BLaER1 (cell line): Measurements from ENCODE around the gene MORC1.

Experiments
- H3K27ac ChIP-seq: shearing (Covaris generic); formaldehyde crosslinking; 2 replicates; pipeline ENCODE4 v1.8.1; 2022
- H3K27me3 ChIP-seq: shearing (Covaris generic); formaldehyde crosslinking; 2 replicates; pipeline ENCODE4 v1.8.1; 2022
- H3K36me3 ChIP-seq: shearing (Covaris generic); formaldehyde crosslinking; 2 replicates; pipeline ENCODE4 v1.8.1; 2022
- H3K4me1 ChIP-seq: shearing (Covaris generic); formaldehyde crosslinking; 2 replicates; pipeline ENCODE4 v1.8.1; 2022
- H3K4me2 ChIP-seq: shearing (Covaris generic); formaldehyde crosslinking; 2 replicates; pipeline ENCODE4 v1.8.1; 2022
- H3K4me3 ChIP-seq: shearing (Covaris generic); formaldehyde crosslinking; 2 replicates; pipeline ENCODE4 v1.8.1; 2022
- H3K9ac ChIP-seq: shearing (Covaris generic); formaldehyde crosslinking; 2 replicates; pipeline ENCODE4 v1.8.1; 2022
- H3K9me3 ChIP-seq: shearing (Covaris generic); formaldehyde crosslinking; 2 replicates; pipeline ENCODE4 v1.8.1; 2022
- H4K20me1 ChIP-seq: shearing (Covaris generic); formaldehyde crosslinking; 2 replicates; pipeline ENCODE4 v1.8.1; 2022
- Cebpa-rat ChIP-seq: shearing (Covaris generic); IDR thresholded peaks from 2 replicates; pipeline ENCODE4 v1.8.1; 2022

MORC1 gene

DNA sequence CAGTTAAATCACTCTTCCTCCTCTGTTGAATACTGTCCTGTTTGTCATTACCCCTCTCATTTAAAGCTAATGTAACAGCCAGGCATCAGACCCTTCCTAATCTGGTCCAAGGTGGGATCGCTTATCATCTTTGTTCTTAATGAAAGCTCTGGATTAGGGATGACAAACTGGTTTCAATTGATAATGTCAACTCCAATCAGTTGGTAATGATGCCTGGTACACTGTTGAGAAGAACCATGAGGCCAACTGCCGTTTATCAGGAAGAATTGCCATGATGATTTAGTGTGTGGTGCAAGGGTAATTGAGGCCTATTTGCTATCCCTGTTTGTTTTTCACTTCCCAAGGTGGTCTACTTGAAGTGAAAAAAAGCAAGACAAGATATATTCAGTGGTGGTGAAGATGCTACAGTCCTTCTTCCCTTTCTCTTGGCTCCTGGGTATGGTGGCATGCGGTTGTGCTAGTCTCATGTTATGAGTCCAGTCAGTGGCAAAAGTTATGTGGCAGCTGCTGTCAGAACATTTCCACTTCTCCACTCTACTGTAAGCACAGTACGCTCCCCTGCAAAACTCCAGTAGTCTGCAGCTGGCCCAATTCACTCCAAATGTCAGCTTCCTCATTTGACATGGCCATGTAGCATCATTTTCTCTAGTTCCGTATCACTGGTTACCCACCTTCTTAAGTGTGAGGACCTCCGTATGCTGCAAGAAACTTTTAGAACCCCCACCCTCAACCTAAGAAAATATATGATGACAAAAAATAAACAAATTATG lies 72.5 kb downstream of the MORC1 start:
- no peak for TF ChIP-seq Cebpa-rat
- no peak overlapping the region for H3K27ac ChIP-seq

DNA sequence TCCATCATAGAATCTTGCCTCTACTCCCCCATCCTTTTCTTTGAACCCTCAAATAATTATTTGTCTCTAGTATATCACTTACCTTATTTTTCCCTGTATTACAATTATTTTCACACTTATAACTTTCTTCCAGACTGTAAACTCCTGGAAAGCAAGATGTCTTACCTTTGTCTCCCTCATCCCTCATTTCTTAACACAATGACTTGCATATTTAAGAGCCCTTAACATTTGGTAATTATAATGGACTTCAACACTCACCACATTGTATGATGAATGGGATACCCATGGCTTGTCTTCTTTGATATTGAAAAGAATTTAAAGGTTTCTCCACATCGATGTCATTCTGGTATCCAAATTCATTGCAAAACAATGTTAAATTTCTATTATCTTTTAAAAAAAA lies 82.9 kb downstream of the MORC1 start:
- no peaks in the 10 kb centered on the region for H3K36me3 ChIP-seq
- no peak for TF ChIP-seq Cebpa-rat
- no peak overlapping the region for H3K9ac ChIP-seq
- no peaks in the 10 kb centered on the region for H4K20me1 ChIP-seq
- H3K4me1 ChIP-seq = peaks cover 5% of the 10 kb centered on the region; the same call in 1 of the 2 replicates
- no peaks in the 10 kb centered on the region for H3K9me3 ChIP-seq
- no peak overlapping the region for H3K27ac ChIP-seq
- no peak overlapping the region for H3K4me2 ChIP-seq
- no peak overlapping the region for H3K4me3 ChIP-seq
- H3K27me3 ChIP-seq = no peaks in the 10 kb centered on the region

More for the DNA sequence above, 72.5 kb downstream of the MORC1 start:
- Histone ChIP-seq H3K9me3 (no peaks in the 10 kb centered on the region), H3K27me3 (no peaks in the 10 kb centered on the region), H3K4me2 (no peak overlapping the region), H3K4me3 (no peak overlapping the region), H4K20me1 (no peaks in the 10 kb centered on the region), H3K36me3 (no peaks in the 10 kb centered on the region), H3K4me1 (no peaks in the 10 kb centered on the region), H3K9ac (no peak overlapping the region)

DNA sequence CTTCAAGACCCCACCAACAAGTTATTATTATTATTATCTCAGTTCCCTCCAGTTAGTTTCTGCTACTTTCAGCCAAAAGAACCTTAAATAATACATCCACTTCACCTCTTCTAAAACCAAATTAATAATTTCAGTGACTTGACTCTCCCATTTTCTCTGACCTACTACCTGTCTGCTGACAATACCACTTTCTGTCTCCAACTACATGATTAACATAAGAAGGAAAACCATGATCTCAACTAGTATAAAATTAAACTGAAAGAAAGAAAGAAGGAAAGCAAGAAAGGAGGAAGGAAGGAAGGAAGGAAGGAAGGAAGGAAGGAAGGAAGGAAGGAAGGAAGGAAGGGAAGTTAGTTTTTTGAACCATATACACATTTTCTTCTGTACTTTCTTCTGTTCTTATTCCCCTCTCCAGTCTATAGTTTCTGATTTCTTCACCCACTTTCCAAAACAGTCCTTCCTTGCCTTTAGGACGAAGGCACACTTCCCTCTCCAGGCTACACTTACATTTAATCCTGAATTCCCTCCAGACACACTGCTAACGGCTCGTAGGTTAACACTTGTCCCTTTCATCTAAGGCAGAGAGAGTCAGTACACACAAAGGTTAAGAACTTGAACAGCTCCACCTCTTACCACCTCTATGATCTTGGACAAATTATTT lies 84.8 kb downstream of the MORC1 start:
- H3K4me2 ChIP-seq = peak overlapping the region; percentile 16; the same call in 1 of the 2 replicates
- no peak overlapping the region for H3K4me3 ChIP-seq
- H3K36me3 ChIP-seq = no peaks in the 10 kb centered on the region
- no peaks in the 10 kb centered on the region for H3K9me3 ChIP-seq
- H3K27ac ChIP-seq = no peak overlapping the region
- H3K27me3 ChIP-seq = no peaks in the 10 kb centered on the region
- no peak overlapping the region for H3K9ac ChIP-seq
- no peak for TF ChIP-seq Cebpa-rat
- peaks cover 5% of the 10 kb centered on the region; the same call in 1 of the 2 replicates for H3K4me1 ChIP-seq
- no peaks in the 10 kb centered on the region for H4K20me1 ChIP-seq

DNA sequence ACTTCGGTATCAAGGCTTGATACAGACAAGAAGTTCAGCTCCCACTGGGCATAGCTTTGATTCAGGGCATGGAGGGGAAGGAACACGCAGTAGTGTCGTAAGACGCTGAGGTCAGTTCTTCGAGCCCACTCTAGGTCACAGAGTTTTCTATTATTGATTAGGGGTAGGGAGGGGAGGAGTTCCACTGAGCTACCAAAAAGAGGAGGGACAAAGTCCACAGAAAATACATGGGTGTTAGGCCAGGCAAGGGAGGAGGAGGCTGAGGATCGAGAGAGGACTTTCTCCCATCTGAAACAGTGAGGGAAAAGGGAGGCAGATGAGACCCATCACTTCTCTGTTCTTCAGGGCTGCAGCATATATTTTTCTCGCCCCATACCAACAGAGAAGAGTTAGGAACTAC lies 89.2 kb downstream of the MORC1 start:
- Histone ChIP-seq H3K4me3 (no peak overlapping the region), H3K9me3 (no peaks in the 10 kb centered on the region), H3K9ac (no peak overlapping the region), H3K36me3 (no peaks in the 10 kb centered on the region), H3K27ac (no peak overlapping the region), H3K27me3 (no peaks in the 10 kb centered on the region), H4K20me1 (no peaks in the 10 kb centered on the region), H3K4me2 (no peak overlapping the region), H3K4me1 (peaks cover 5% of the 10 kb centered on the region; the same call in 1 of the 2 replicates)
- TF ChIP-seq Cebpa-rat = no peak

DNA sequence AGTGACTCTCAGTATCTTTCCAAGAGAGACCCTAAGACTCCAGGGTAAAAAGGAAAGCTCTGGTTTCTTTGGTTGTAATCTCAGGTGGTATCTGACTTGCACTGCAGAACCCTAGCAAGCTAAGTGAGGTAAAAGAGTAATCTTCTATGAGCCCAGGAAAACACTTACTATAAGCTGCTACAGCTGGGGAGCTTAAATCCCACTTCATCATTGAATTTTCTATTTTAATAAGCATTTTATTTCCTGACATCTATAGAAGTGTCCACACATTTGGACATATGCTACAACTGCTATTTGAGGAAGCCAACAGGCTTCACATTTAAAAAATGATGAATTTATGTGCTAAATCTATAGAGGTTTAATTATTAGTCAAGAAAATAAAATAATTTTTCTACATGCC lies 91.1 kb downstream of the MORC1 start:
- no peaks in the 10 kb centered on the region for H3K36me3 ChIP-seq
- no peaks in the 10 kb centered on the region for H3K9me3 ChIP-seq
- H3K4me1 ChIP-seq = no peaks in the 10 kb centered on the region
- no peaks in the 10 kb centered on the region for H4K20me1 ChIP-seq
- H3K4me3 ChIP-seq = no peak overlapping the region
- H3K9ac ChIP-seq = no peak overlapping the region
- H3K27me3 ChIP-seq = no peaks in the 10 kb centered on the region
- no peak for TF ChIP-seq Cebpa-rat
- H3K27ac ChIP-seq = no peak overlapping the region
- H3K4me2 ChIP-seq = no peak overlapping the region

DNA sequence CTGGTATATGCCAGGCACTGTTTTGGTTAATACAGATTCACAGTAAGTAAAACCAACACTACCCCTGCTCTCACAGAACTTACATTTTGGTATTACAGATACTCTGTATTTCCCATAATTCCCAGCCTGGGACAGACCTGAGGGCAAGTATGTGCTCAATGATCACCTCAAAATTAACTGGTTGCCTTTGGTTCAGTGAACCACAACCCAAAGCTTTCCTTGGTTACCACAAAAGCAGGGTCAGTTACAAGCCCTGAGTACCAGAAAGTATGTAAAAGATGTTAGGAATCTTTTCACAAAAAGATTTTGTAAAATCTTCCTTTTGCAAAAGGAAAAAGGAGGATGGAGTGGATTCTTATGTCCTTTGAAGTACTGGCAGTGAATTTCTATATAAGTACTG lies 92.0 kb downstream of the MORC1 start:
- Histone ChIP-seq H3K27me3 (no peaks in the 10 kb centered on the region), H3K4me2 (no peak overlapping the region), H4K20me1 (no peaks in the 10 kb centered on the region), H3K4me1 (no peaks in the 10 kb centered on the region), H3K27ac (no peak overlapping the region), H3K36me3 (no peaks in the 10 kb centered on the region), H3K9ac (no peak overlapping the region), H3K9me3 (no peaks in the 10 kb centered on the region), H3K4me3 (no peak overlapping the region)
- no peak for TF ChIP-seq Cebpa-rat

DNA sequence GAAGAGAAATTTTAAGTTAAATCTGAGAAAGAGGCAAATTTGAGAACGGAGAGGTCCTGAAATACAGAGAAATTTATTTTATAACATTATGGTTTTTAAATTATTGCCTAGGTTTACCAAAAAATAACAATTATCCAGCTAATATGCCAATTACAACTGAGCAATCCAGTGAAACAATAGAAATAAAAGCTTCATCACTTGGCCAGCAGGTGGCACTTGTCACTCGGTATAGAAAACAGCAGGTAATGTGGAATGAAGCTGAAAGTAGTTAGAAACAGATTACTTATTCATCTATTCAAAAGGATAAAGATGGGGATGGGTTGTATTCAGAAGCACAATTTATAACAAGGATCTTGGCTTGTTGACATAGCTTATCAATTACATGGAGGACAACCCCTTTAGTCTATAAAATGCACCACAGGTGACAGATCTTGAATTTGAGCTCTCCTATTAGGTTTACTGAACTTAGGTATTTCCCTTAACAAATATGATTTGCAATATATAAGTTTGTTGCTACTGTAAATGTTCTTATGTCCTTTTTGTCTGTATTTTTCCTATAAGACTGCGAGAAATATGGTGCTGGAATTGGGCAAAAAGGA lies 94.2 kb downstream of the MORC1 start:
- Histone ChIP-seq H3K9ac (no peak overlapping the region), H3K36me3 (no peaks in the 10 kb centered on the region), H3K27me3 (no peaks in the 10 kb centered on the region), H3K4me3 (no peak overlapping the region), H4K20me1 (no peaks in the 10 kb centered on the region), H3K4me2 (no peak overlapping the region), H3K27ac (no peak overlapping the region), H3K4me1 (0 out of 2 replicates have a peak, but pooled peaks cover 4% of the 10 kb centered on the region), H3K9me3 (no peaks in the 10 kb centered on the region)
- no peak for TF ChIP-seq Cebpa-rat

DNA sequence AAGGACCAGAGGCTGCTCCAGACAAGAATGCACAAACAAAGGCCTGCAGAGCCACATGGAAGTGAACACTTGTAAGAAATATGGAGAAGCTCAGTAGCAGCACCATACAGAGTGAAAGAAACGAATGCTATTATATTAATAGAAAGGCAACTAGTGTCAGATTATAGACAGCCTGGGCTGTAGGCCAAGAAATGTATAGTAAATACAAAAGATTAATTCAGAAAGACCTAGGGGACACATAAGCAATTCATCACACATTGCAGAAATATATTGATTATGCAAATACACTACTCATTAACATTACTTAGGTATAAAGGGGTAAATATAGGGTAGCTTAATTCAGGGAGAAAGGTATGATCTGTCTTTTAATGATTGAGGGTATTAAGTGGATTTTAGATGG lies 94.8 kb downstream of the MORC1 start:
- H4K20me1 ChIP-seq = no peaks in the 10 kb centered on the region
- H3K9ac ChIP-seq = no peak overlapping the region
- no peaks in the 10 kb centered on the region for H3K36me3 ChIP-seq
- H3K27ac ChIP-seq = no peak overlapping the region
- H3K4me3 ChIP-seq = no peak overlapping the region
- H3K4me2 ChIP-seq = no peak overlapping the region
- no peak for TF ChIP-seq Cebpa-rat
- H3K4me1 ChIP-seq = 0 out of 2 replicates have a peak, but pooled peaks cover 5% of the 10 kb centered on the region
- H3K9me3 ChIP-seq = no peaks in the 10 kb centered on the region
- H3K27me3 ChIP-seq = no peaks in the 10 kb centered on the region

DNA sequence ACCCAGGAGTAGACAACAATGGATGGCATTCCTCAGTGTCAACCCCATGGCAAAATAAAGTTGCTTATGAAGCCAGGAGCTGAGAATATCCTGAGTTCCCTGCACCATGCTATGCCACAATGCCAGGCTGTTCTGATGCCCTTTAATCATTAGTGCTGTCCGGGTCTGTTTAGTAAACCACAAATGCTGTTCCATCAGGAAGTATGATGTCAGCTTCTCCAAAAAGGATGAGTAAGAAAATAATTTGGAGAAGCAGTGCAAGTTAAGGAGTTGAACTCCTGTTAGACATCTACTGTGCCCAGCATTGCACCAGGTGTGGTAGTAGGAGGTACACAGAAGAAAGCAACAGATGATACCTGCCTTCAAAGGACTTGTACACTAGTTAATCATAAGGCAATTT lies 96.4 kb downstream of the MORC1 start:
- Histone ChIP-seq H3K4me1 (0 out of 2 replicates have a peak, but pooled peaks cover 5% of the 10 kb centered on the region), H4K20me1 (no peaks in the 10 kb centered on the region), H3K27ac (no peak overlapping the region), H3K4me3 (no peak overlapping the region), H3K27me3 (no peaks in the 10 kb centered on the region), H3K9me3 (no peaks in the 10 kb centered on the region), H3K9ac (no peak overlapping the region), H3K36me3 (no peaks in the 10 kb centered on the region), H3K4me2 (no peak overlapping the region)
- TF ChIP-seq Cebpa-rat = no peak

DNA sequence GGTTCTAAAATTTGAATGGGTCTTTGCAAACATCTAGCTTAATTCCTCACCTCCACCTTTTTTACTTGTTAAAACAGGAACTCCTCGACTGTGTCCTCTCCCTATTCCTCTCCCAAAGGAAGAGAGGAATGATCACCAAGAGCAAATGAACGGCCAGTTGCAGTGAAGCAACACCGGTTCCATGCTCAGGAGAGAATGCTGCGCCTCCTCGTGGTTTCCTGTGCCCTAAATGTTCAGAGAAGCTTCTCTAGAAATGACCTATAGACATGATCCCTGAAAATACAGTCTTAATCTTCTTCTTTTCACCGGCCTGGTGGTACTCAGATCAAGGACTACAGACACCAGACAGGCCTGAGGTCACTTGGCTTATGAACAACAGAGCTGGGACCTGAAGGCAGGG lies 99.1 kb downstream of the MORC1 start:
- no peaks in the 10 kb centered on the region for H3K27me3 ChIP-seq

More for the DNA sequence above, 99.1 kb downstream of the MORC1 start:
- 0 out of 2 replicates have a peak, but pooled peaks cover 5% of the 10 kb centered on the region for H3K4me1 ChIP-seq
- H3K9ac ChIP-seq = no peak overlapping the region
- H3K27ac ChIP-seq = no peak overlapping the region
- no peak overlapping the region for H3K4me3 ChIP-seq
- H3K9me3 ChIP-seq = no peaks in the 10 kb centered on the region
- no peaks in the 10 kb centered on the region for H3K36me3 ChIP-seq
- H4K20me1 ChIP-seq = no peaks in the 10 kb centered on the region
- TF ChIP-seq Cebpa-rat = no peak
- H3K4me2 ChIP-seq = 0 out of 2 replicates have a peak overlapping the region, but pooled peaks have one; percentile 4
